Left ventricle myocardium inferior (tissue), 1 donor: ENCODE measurements around the gene LINGO4. TPM values are rescaled to one million over a fixed set of nuclear protein-coding genes. Genes with fewer than 3 reads are reported as not detected.

Experiments used
- DNase-seq: peaks from one replicate; pipeline ENCODE4 v3.0.0-alpha.2; 2020
- H3K27ac ChIP-seq: fragments of 200-600 bp; replicated peaks from 2 replicates; pipeline ENCODE4 v1.8.0; 2021
- H3K27me3 ChIP-seq: fragments of 200-600 bp; 2 replicates; pipeline ENCODE4 v1.8.0; 2021; ENCODE audit warnings: low read depth
- H3K36me3 ChIP-seq: fragments of 200-600 bp; 2 replicates; pipeline ENCODE4 v1.8.0; 2021
- H3K4me1 ChIP-seq: fragments of 200-600 bp; 2 replicates; pipeline ENCODE4 v1.8.0; 2021
- H3K4me3 ChIP-seq: fragments of 200-600 bp; 2 replicates; pipeline ENCODE4 v1.8.0; 2021; ENCODE audit warnings: mild to moderate bottlenecking, moderate library complexity
- H3K9me3 ChIP-seq: fragments of 200-600 bp; replicated peaks from 2 replicates; pipeline ENCODE4 v1.8.0; 2021
- intact Hi-C: fragments of 100-400 bp; cut with micrococcal nuclease; formaldehyde crosslinking; loops from one replicate; pipeline ENCODE4 v1.11.0; 2022
- total RNA-seq: library from RNA; stranded (reverse); fragmentation: NEBNext Ultra II Directional; extraction: Animal tissue kit (Norgen Biotek cat#: 25700); gene quantifications from one replicate; pipeline ENCODE4 v1.2.1, GENCODE V29; 2021
- TF ChIP-seq, protein P1 (sequence below): fragments of 200-600 bp; IDR thresholded peaks from 2 replicates; pipeline ENCODE4 v1.8.0; 2021; ENCODE audit warnings: antibody characterized with exemption, mild to moderate bottlenecking, borderline replicate concordance
- donor health status: DM: no; HTN: yes; CAD: no; lungs with severe emphysema.

Gene LINGO4
- total RNA-seq, 1 donor from 2014 or later = 0.77 TPM

DNA sequence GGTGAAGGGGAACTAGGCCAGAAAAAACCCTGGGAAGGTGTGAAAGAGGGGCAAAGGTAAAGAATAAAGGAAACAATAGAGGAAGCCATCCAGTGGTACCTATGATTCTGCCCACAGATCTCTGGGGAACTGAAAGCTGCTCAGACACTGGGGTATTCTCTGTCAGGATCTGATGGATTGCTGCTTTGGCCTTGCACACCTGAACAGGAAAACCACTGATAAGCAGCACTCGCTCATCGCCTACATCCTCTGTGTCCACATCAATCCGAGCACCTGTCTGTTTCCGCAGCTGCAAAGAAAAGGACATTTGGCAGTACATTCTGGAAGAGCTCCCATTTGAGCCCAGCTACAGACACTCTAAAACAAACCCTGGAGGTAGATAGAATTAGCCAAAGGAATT is 25.4 kb downstream of the LINGO4 start:
- DNase-seq = no peak
- H3K36me3 ChIP-seq = peaks cover 63% of the 10 kb centered on the region
- no peaks in the 10 kb centered on the region for H3K4me1 ChIP-seq
- intact Hi-C loops = no loop called here
- H3K4me3 ChIP-seq = no peak overlapping the region
- H3K9me3 ChIP-seq = no peaks in the 10 kb centered on the region
- H3K27ac ChIP-seq = no peak overlapping the region
- H3K27me3 ChIP-seq = no peaks in the 10 kb centered on the region
- TF ChIP-seq, protein P1, sequence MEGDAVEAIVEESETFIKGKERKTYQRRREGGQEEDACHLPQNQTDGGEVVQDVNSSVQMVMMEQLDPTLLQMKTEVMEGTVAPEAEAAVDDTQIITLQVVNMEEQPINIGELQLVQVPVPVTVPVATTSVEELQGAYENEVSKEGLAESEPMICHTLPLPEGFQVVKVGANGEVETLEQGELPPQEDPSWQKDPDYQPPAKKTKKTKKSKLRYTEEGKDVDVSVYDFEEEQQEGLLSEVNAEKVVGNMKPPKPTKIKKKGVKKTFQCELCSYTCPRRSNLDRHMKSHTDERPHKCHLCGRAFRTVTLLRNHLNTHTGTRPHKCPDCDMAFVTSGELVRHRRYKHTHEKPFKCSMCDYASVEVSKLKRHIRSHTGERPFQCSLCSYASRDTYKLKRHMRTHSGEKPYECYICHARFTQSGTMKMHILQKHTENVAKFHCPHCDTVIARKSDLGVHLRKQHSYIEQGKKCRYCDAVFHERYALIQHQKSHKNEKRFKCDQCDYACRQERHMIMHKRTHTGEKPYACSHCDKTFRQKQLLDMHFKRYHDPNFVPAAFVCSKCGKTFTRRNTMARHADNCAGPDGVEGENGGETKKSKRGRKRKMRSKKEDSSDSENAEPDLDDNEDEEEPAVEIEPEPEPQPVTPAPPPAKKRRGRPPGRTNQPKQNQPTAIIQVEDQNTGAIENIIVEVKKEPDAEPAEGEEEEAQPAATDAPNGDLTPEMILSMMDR = no peak

DNA sequence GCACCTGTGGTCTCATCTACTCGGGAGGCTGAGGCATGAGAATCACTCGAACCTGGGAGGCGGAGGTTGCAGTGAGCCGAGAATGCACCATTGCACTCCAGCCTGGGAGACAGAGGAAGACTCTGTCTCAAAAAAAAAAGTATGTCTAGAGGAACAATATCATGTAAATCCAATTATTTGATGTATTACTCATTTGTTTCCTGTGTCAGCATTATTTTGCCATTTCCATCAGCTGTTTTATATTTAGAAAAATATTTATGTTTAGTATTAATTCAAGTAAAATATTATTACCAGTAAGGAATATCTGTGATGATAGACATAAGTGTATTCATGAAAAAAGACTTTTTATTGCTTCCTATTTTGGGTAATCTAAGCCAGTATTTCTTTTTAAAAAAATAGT is 27.9 kb downstream of the LINGO4 start:
- TF ChIP-seq, protein P1 = no peak
- peaks cover 81% of the 10 kb centered on the region for H3K36me3 ChIP-seq
- intact Hi-C loops = no loop called here
- H3K27me3 ChIP-seq = no peaks in the 10 kb centered on the region
- no peak for DNase-seq
- H3K27ac ChIP-seq = no peak overlapping the region
- H3K4me1 ChIP-seq = no peaks in the 10 kb centered on the region
- no peaks in the 10 kb centered on the region for H3K9me3 ChIP-seq
- no peak overlapping the region for H3K4me3 ChIP-seq

DNA sequence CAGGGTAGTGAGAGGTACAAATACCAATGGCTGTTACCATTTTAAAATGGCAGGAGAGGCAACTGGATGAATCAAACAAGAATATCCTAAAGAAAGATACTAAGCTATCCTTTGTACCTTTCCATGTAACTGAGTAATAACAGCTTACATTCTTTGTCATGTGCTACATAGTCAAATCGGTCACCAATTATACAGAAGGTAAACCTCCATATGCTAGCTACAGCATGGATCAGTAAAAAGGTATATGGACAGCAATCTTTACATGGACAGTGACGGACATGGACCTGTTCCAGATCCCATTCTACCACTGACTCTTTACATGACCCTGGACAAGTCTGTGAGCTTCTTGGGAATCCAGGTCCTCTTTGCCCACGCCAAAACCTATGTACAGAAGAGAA is 28.6 kb downstream of the LINGO4 start:
- H3K4me3 ChIP-seq = no peak overlapping the region
- intact Hi-C loops = no loop called here
- H3K27ac ChIP-seq = no peak overlapping the region
- H3K36me3 ChIP-seq = peaks cover 77% of the 10 kb centered on the region
- H3K9me3 ChIP-seq = no peaks in the 10 kb centered on the region
- H3K4me1 ChIP-seq = no peaks in the 10 kb centered on the region
- TF ChIP-seq, protein P1 = no peak
- H3K27me3 ChIP-seq = no peaks in the 10 kb centered on the region
- DNase-seq = no peak

DNA sequence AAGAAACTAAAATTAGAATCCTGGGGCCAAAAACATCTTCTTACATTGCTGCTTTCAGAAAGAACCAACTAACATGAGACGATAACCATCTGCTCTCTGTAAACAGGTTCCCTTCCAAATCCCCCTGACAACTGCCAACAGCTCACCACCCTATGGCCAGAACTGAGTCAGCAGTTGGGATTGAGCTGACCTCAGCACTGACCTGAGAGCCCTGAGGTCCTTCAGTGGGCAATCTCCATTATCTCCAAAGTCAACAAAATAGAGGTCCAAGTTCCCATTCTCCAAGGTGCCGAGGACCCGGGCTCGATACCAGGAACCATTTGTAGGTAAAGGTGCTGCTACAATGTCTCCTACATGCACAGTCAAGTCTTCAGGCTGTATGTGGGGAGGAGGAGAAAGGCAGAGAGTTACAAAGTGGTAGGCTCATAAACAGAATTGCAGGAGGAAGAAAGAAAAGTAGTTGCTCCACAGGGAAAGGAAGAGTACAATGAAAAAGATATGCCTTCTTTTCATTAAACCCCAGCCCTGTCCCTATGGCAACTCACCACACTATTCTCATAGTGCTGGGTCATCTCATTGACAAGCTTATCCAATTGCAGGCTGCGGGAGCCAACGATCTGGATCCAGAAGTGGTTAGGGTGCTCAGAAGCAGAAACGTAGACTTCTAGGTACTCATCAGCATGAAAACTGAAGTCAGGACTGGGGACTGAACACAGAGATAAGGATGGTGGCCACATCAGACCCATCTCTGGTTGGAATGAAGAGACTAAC is 29.1 kb downstream of the LINGO4 start:
- Histone ChIP-seq H3K27me3 (no peaks in the 10 kb centered on the region), H3K4me1 (no peaks in the 10 kb centered on the region), H3K4me3 (no peak overlapping the region), H3K9me3 (no peaks in the 10 kb centered on the region), H3K36me3 (peaks cover 71% of the 10 kb centered on the region), H3K27ac (no peak overlapping the region)
- intact Hi-C loops = no loop called here
- TF ChIP-seq, protein P1 = no peak
- DNase-seq = no peak

DNA sequence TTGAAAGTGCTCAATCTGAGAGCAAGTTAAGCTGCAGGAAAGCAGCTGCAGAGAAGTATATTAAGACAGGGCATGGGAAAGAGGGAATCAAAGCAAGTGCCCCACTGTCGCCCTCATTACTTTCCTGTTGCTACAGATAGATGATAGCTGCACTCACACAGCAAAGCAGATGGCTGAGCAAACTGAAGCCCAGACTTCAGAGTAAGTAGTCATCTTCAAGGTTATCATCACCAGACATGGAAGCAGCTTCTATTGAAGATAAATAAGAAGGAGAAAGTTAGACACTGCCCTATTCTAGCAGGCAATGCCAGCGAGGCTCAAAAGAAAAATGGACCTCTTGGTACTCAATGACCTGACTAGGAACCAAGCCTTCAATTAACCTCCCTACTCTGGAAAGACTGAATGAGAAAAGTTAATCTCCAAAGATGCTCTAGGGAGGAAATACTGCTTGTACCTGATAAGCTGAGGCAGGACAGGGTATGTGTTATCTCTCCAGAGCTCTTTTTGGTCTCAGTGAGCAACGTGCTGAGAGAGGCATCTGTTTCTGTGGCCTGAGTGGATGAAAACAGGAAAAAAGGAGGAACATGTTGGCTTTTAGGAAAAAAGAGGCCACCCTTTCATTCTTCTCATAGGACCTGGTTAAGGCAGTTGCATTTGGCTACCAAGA is 30.8 kb downstream of the LINGO4 start:
- peaks cover 61% of the 10 kb centered on the region for H3K36me3 ChIP-seq

More for the DNA sequence above, 30.8 kb downstream of the LINGO4 start:
- Histone ChIP-seq H3K4me1 (no peaks in the 10 kb centered on the region), H3K27ac (no peak overlapping the region), H3K27me3 (no peaks in the 10 kb centered on the region), H3K4me3 (no peak overlapping the region), H3K9me3 (no peaks in the 10 kb centered on the region)
- DNase-seq = no peak
- TF ChIP-seq, protein P1 = no peak
- intact Hi-C loops = no loop called here
